CD8-positive, alpha-beta memory T cell (primary cell): ENCODE measurements around the gene CDYL. TPM values are rescaled to one million over a fixed set of nuclear protein-coding genes. Genes with fewer than 3 reads are reported as not detected.

ENCODE experiments used
- CTCF ChIA-PET: fragments of 350-600 bp; sonication (Branson Sonifier 250); formaldehyde crosslinking; loops from one replicate; lab custom pipeline; 2021; ENCODE audit warnings: antibody characterized with exemption; lab: Charles Lee
- POLR2A ChIA-PET: fragments of 350-600 bp; sonication (Branson Sonifier 250); formaldehyde crosslinking; loops from one replicate; lab custom pipeline; 2021; ENCODE audit warnings: antibody characterized with exemption; lab: Charles Lee
- DNase-seq, 5 donors: peaks; one replicate each; pipeline versions ENCODE4 v3.0.0 to v3.0.0-alpha.2; 2020 to 2022; ENCODE audit warnings: mixed read lengths in 1 of 5
- H3K27ac ChIP-seq: one replicate; pipeline ENCODE4 v1.7.0; 2013; ENCODE audit warnings: low read depth, mild to moderate bottlenecking, low read length, moderate library complexity
- H3K27me3 ChIP-seq: 2 replicates; pipeline ENCODE4 v1.7.0; 2013; ENCODE audit warnings: low read length, mild to moderate bottlenecking; ENCODE audit not compliant: insufficient read depth, poor library complexity, severe bottlenecking
- H3K36me3 ChIP-seq: 2 replicates; pipeline ENCODE4 v1.7.0; 2013; ENCODE audit warnings: mild to moderate bottlenecking, low read length, moderate library complexity; ENCODE audit not compliant: insufficient read depth
- H3K4me1 ChIP-seq: 2 replicates; pipeline ENCODE4 v1.7.0; 2013; ENCODE audit warnings: mild to moderate bottlenecking, low read length, moderate library complexity; ENCODE audit not compliant: insufficient read depth
- H3K4me3 ChIP-seq: 2 replicates; pipeline ENCODE4 v1.7.0; 2013; ENCODE audit warnings: mild to moderate bottlenecking, low read length
- H3K9me3 ChIP-seq: 2 replicates; pipeline ENCODE4 v1.7.0; 2013; ENCODE audit warnings: mild to moderate bottlenecking, low read length
- H3K27ac Mint-ChIP-seq, 8 donors: one replicate each; pipeline ENCODE4 v1.8.0; 2020 to 2021; ENCODE audit warnings: mixed read lengths in 8 of 8, mild to moderate bottlenecking in 6 of 8, inconsistent platforms in 3 of 8, moderate library complexity in 3 of 8
- H3K27me3 Mint-ChIP-seq, 2 donors: one replicate each; pipeline ENCODE4 v1.8.0; 2020 to 2021; ENCODE audit warnings: mixed read lengths in 2 of 2, mild to moderate bottlenecking in 1 of 2, moderate library complexity in 1 of 2
- H3K36me3 Mint-ChIP-seq, 3 donors: one replicate each; pipeline ENCODE4 v1.8.0; 2020 to 2021; ENCODE audit warnings: mixed read lengths in 3 of 3, inconsistent platforms in 1 of 3, mild to moderate bottlenecking in 1 of 3
- H3K4me1 Mint-ChIP-seq, 3 donors: one replicate each; pipeline ENCODE4 v1.8.0; 2020 to 2021; ENCODE audit warnings: mixed read lengths in 3 of 3, inconsistent platforms in 1 of 3, mild to moderate bottlenecking in 1 of 3
- H3K4me3 Mint-ChIP-seq, 7 donors: one replicate each; pipeline ENCODE4 v1.8.0; 2020 to 2021; ENCODE audit warnings: mixed read lengths in 7 of 7, mild to moderate bottlenecking in 6 of 7, moderate library complexity in 4 of 7, inconsistent platforms in 2 of 7
- H3K9me3 Mint-ChIP-seq, 5 donors: one replicate each; pipeline ENCODE4 v1.8.0; 2020 to 2022; ENCODE audit warnings: mixed read lengths in 5 of 5, mild to moderate bottlenecking in 3 of 5, moderate library complexity in 2 of 5, inconsistent platforms in 1 of 5
- polyA plus RNA-seq: library from polyadenylated mRNA; unstranded; fragments of 300-500 nt; fragmentation: Illumina TruSeq; gene quantifications from one replicate; pipeline ENCODE4 v1.2.3, GENCODE V29; 2021
- total RNA-seq, 2 experiments: library from RNA; stranded (reverse); gene quantifications; one replicate each; pipeline ENCODE4 v1.2.3, GENCODE V29; 2021

The CDYL gene
- total and polyA plus RNA-seq, 3 experiments from 2014 or later: 7.5 to 32.2 (median 31.7) TPM

DNA sequence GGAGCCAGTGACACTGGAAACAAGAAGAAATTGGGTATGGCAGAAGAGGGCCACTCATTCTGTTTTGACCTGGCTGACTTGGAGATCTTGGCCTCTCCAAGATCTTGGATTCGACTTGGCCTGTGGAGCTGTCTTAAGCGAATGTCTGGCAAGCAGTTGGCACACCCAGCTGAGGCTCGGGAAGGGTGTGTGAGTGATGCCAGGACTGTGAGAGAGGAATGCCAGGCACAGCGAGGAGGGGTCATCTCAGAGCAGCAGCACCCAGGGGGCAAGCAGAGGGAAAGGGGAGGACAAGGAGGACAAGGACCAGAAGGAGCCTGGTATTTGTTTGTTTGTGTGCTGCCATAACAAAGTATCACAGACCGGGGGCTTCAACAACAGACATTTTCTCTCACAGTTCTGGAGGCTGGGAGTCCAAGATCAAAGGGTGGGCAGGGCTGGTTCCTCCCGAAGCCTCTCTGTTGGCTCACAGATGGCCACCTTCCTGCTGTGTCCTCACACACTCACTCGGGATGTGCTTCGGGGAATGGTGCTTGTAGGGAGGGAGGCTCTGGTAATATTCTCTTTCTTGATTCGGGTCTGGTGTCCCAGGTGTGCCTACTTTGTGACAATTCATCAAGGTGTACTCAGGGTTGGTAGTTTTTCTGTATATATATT lies 194.7 kb downstream of the CDYL start:
- Mint-ChIP-seq H3K27ac (peak overlapping the region in 1 of 8 donors; percentile 61), H3K9me3 (peaks cover 0 to 3% (median 0%) of the 10 kb centered on the region in 5 donors), H3K27me3 (peaks cover 3 to 14% of the 10 kb centered on the region in 2 donors), H3K4me3 (no peak overlapping the region), H3K36me3 (no peaks in the 10 kb centered on the region), H3K4me1 (no peaks in the 10 kb centered on the region)
- Histone ChIP-seq H3K4me3 (no peak overlapping the region), H3K36me3 (no peaks in the 10 kb centered on the region), H3K27me3 (no peaks in the 10 kb centered on the region), H3K4me1 (no peaks in the 10 kb centered on the region), H3K27ac (no peak overlapping the region), H3K9me3 (no peaks in the 10 kb centered on the region)
- ChIA-PET POLR2A (no interaction called here), CTCF (no interaction called here)
- no peak for DNase-seq

DNA sequence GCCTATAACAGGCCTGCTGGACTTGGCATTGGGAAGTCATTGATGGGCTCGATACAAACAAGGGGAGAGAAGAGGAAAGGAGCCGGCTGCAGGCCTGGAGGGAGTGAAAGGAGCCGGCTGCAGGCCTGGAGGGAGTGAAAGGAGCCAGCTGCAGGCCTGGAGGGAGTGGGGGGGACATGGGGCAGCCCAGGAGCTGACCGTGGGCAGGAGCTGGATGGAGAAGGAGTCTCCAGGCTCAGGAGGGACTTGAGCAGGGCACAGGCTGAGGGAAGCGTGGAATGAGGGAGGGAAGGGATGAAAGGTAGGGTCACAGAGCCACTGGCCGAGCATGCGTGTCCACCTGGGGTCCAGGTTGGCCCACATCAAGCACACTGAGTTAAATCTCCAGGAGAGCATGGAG lies 195.6 kb downstream of the CDYL start:
- Histone ChIP-seq H3K36me3 (no peaks in the 10 kb centered on the region), H3K9me3 (no peaks in the 10 kb centered on the region), H3K4me1 (no peaks in the 10 kb centered on the region), H3K4me3 (no peak overlapping the region), H3K27me3 (no peaks in the 10 kb centered on the region), H3K27ac (no peak overlapping the region)
- H3K4me1 Mint-ChIP-seq: no peaks in the 10 kb centered on the region
- DNase-seq: no peak
- H3K4me3 Mint-ChIP-seq: no peak overlapping the region
- CTCF ChIA-PET: no interaction called here
- POLR2A ChIA-PET: no interaction called here
- H3K9me3 Mint-ChIP-seq: peaks cover 2 to 9% (median 4%) of the 10 kb centered on the region in 5 donors
- peaks cover 3 to 18% of the 10 kb centered on the region in 2 donors for H3K27me3 Mint-ChIP-seq
- no peak overlapping the region for H3K27ac Mint-ChIP-seq
- no peaks in the 10 kb centered on the region for H3K36me3 Mint-ChIP-seq

DNA sequence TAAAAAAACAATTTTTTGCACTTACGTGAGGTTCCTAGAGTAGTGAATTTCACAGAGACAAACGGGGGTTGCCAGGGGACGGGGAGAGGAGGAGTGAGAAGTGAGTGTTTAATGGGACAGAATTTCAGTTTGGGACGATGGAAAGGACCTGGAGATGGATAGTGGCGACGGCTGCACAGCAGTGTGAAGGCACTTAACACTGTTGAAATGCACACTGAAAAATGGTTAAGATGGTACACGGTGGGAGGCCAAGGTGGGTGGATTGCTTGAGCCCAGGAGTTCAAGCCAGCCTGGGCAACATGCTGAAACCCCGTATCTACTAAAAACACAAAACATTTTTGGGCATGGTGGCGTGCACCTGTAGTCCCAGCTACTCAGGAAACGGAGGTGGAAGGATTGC lies 196.2 kb downstream of the CDYL start:
- no peak for DNase-seq
- Mint-ChIP-seq H3K27ac (no peak overlapping the region), H3K4me1 (no peaks in the 10 kb centered on the region), H3K4me3 (no peak overlapping the region), H3K9me3 (peaks cover 4 to 14% (median 5%) of the 10 kb centered on the region in 5 donors), H3K36me3 (no peaks in the 10 kb centered on the region), H3K27me3 (peaks cover 3 to 21% of the 10 kb centered on the region in 2 donors)
- H3K27ac ChIP-seq: no peak overlapping the region
- no peaks in the 10 kb centered on the region for H3K27me3 ChIP-seq
- no peak overlapping the region for H3K4me3 ChIP-seq
- H3K36me3 ChIP-seq: no peaks in the 10 kb centered on the region
- CTCF ChIA-PET: no interaction called here
- H3K9me3 ChIP-seq: no peaks in the 10 kb centered on the region
- POLR2A ChIA-PET: no interaction called here
- no peaks in the 10 kb centered on the region for H3K4me1 ChIP-seq

DNA sequence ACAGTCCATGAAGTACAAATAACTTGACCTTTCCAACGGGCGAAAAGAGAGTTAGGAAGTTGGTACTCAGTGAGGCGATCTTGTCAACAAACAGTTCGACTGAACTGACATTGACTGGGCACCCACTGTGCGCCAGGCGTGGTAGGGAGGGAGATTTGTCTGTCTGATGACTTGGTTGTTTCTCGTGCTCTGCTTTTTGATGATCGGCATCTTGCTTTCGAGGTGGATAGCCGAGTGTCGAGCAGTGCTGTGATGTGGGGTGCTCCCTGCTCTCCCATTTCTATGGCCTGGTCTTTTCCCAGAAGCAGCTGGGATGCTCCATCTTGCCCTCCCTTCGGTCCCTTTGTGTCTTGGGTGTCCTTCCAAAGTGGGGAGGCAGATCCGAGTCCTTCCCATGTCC lies 197.2 kb downstream of the CDYL start:
- Mint-ChIP-seq H3K27ac (no peak overlapping the region), H3K27me3 (peaks cover 3 to 21% of the 10 kb centered on the region in 2 donors), H3K4me1 (no peaks in the 10 kb centered on the region), H3K36me3 (peaks cover 0 to under 1% (median 0%) of the 10 kb centered on the region in 3 donors), H3K9me3 (peaks cover 4 to 18% (median 11%) of the 10 kb centered on the region in 5 donors), H3K4me3 (no peak overlapping the region)
- H3K9me3 ChIP-seq: no peaks in the 10 kb centered on the region
- H3K27ac ChIP-seq: no peak overlapping the region
- H3K36me3 ChIP-seq: no peaks in the 10 kb centered on the region
- no peaks in the 10 kb centered on the region for H3K27me3 ChIP-seq
- no peak for DNase-seq
- no peak overlapping the region for H3K4me3 ChIP-seq
- ChIA-PET CTCF (no interaction called here), POLR2A (no interaction called here)
- H3K4me1 ChIP-seq: no peaks in the 10 kb centered on the region

- Histone ChIP-seq H3K36me3 (no peaks in the 10 kb centered on the region), H3K4me3 (no peak overlapping the region), H3K4me1 (no peaks in the 10 kb centered on the region), H3K9me3 (no peaks in the 10 kb centered on the region), H3K27me3 (no peaks in the 10 kb centered on the region), H3K27ac (no peak overlapping the region)
- Mint-ChIP-seq H3K36me3 (peaks cover 0 to 8% (median 0%) of the 10 kb centered on the region in 3 donors), H3K27ac (no peak overlapping the region), H3K4me1 (no peaks in the 10 kb centered on the region), H3K4me3 (no peak overlapping the region), H3K27me3 (peaks cover 3 to 21% of the 10 kb centered on the region in 2 donors), H3K9me3 (peaks cover 4 to 25% (median 18%) of the 10 kb centered on the region in 5 donors)
- no peak for DNase-seq
- POLR2A ChIA-PET: no interaction called here
- CTCF ChIA-PET: no interaction called here
These were observed 198.0 kb downstream of the CDYL start for GRCh38 chr6:4973982-4974745.

DNA sequence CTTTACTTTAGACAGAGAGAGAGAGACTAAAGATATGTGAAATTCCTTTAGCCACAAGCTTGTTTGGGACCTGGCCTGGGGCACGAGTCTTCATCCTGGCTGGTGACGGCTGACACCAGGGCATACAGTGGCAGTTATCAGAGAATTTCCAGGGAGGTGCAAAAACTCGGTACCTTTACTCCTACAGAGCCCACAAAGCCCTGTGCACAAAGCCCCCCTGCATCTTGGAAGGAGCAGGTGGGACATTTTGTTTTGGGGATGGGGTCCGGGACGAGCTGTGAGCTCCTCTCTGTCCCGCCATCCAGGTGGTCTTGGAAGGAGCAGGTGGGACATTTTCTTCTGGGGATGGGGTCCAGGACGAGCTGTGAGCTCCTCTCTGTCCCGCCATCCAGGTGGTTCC lies 198.8 kb downstream of the CDYL start:
- no peak overlapping the region for H3K27ac ChIP-seq
- POLR2A ChIA-PET: no interaction called here
- CTCF ChIA-PET: no interaction called here

DNA sequence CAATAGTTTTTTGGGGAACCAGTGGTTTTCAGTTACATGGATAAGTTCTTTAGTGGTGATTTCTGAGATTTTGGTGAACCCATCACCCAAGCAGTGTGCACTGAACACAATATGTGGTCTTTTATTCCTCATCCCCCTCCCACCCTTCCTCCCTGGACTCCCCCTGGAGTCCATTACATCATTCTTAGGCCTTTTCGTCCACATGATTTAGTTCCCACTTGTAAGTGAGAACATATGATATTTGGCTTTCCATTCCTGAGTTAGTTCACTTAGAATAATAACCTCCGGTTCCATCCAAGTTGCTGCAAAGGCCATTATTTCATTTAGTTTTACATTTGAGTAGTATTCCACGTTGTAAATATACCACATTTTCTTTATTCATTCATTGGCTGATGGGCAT lies 199.3 kb downstream of the CDYL start:
- Histone ChIP-seq H3K4me3 (no peak overlapping the region), H3K36me3 (no peaks in the 10 kb centered on the region), H3K27ac (no peak overlapping the region), H3K9me3 (peaks cover 3% of the 10 kb centered on the region), H3K4me1 (no peaks in the 10 kb centered on the region), H3K27me3 (no peaks in the 10 kb centered on the region)
- ChIA-PET POLR2A (no interaction called here), CTCF (no interaction called here)
- H3K27ac Mint-ChIP-seq: no peak overlapping the region
- no peak for DNase-seq
- no peaks in the 10 kb centered on the region for H3K4me1 Mint-ChIP-seq
- H3K27me3 Mint-ChIP-seq: peaks cover 5 to 13% of the 10 kb centered on the region in 2 donors
- H3K9me3 Mint-ChIP-seq: peaks cover 9 to 37% (median 29%) of the 10 kb centered on the region in 5 donors
- no peak overlapping the region for H3K4me3 Mint-ChIP-seq
- H3K36me3 Mint-ChIP-seq: peaks cover 0 to 16% (median 0%) of the 10 kb centered on the region in 3 donors

More for the DNA sequence above, 198.8 kb downstream of the CDYL start:
- Histone ChIP-seq H3K9me3 (peaks cover 3% of the 10 kb centered on the region), H3K4me1 (no peaks in the 10 kb centered on the region), H3K36me3 (no peaks in the 10 kb centered on the region), H3K27me3 (no peaks in the 10 kb centered on the region), H3K4me3 (no peak overlapping the region)
- Mint-ChIP-seq H3K27me3 (peaks cover 3 to 16% of the 10 kb centered on the region in 2 donors), H3K4me1 (no peaks in the 10 kb centered on the region), H3K4me3 (no peak overlapping the region), H3K9me3 (peaks cover 9 to 32% (median 25%) of the 10 kb centered on the region in 5 donors), H3K36me3 (peaks cover 0 to 12% (median 0%) of the 10 kb centered on the region in 3 donors), H3K27ac (no peak overlapping the region)
- DNase-seq: no peak

GRCh38 chr6:4977468-4977867 lies 201.3 kb downstream of the CDYL start:
- peaks cover 9 to 44% (median 35%) of the 10 kb centered on the region in 5 donors for H3K9me3 Mint-ChIP-seq
- H3K27me3 ChIP-seq: no peaks in the 10 kb centered on the region
- H3K36me3 ChIP-seq: no peaks in the 10 kb centered on the region
- no peak overlapping the region for H3K4me3 ChIP-seq
- peaks cover 6 to 18% of the 10 kb centered on the region in 2 donors for H3K27me3 Mint-ChIP-seq
- CTCF ChIA-PET: no interaction called here
- no peak for DNase-seq
- no peaks in the 10 kb centered on the region for H3K4me1 ChIP-seq
- no peaks in the 10 kb centered on the region for H3K4me1 Mint-ChIP-seq
- H3K36me3 Mint-ChIP-seq: peaks cover 0 to 17% (median 0%) of the 10 kb centered on the region in 3 donors
- no peak overlapping the region for H3K27ac Mint-ChIP-seq
- peaks cover 3% of the 10 kb centered on the region for H3K9me3 ChIP-seq
- no peak overlapping the region for H3K4me3 Mint-ChIP-seq
- POLR2A ChIA-PET: no interaction called here
- no peak overlapping the region for H3K27ac ChIP-seq
